K562 (cell line): ENCODE measurements around the gene DMP1. TPM values are rescaled to one million over a fixed set of nuclear protein-coding genes. Genes with fewer than 3 reads are reported as not detected.

Experiments used
- ATAC-seq: fragments of 200-7000 bp; cut with Tn5 transposase; 3 replicates; pipeline ENCODE4 v1.9.1; 2020; ENCODE audit warnings: moderate library complexity
- BruUV-seq: library from RNA; stranded (reverse); fragments of 400-500 nt; replicated peaks from 2 replicates; lab custom pipeline; 2021; lab: Mats Ljungman, UMichigan
- CTCF ChIA-PET: fragments of 300-600 bp; formaldehyde crosslinking; extraction: SDS; loops from one replicate; lab custom pipeline; 2021; ENCODE audit warnings: low intra/inter-chr PET ratio; lab: Yijun Ruan, JAX
- POLR2A ChIA-PET: fragments of 300-600, 350-650 bp; sonication (Branson Sonifier 250); formaldehyde crosslinking; extraction: SDS; loops from one replicate; lab custom pipeline; 2021; ENCODE audit warnings: antibody characterized with exemption, inconsistent platforms; lab: Yijun Ruan, JAX
- DNase-seq, 4 experiments: peaks; one replicate each; pipeline versions ENCODE4 v3.0.0 to v3.0.0-alpha.2; 2011 to 2018; ENCODE audit warnings: low spot score in 3 of 4, mixed read lengths in 3 of 4; ENCODE audit errors: extremely low read depth in 1 of 4
- FAIRE-seq: peaks from 2 replicates; lab custom pipeline; 2011; peaks lifted over from hg19 to GRCh38; lab: Jason Lieb, UNC
- H2AFZ ChIP-seq: 2 replicates; pipeline ENCODE4 v1.6.0; 2011; ENCODE audit warnings: low read depth, low read length, control low read depth, inconsistent platforms
- H3K27ac ChIP-seq: fragments of 200-600 bp; 3 replicates; pipeline ENCODE4 v1.8.0; 2011; ENCODE audit warnings: low read depth, mild to moderate bottlenecking, control low read depth, inconsistent platforms, low read length, moderate library complexity, mixed read lengths; ENCODE audit errors: extremely low read depth
- H3K27me3 ChIP-seq, 2 experiments: fragments of 300-600 bp in 1 of 2; 2 replicates in 1 of 2; 3 replicates in 1 of 2; pipeline versions ENCODE4 v1.6.0 to v1.8.0; 2011; ENCODE audit warnings: inconsistent platforms in 2 of 2, low read length in 2 of 2, mild to moderate bottlenecking in 1 of 2, mixed read lengths in 1 of 2, moderate library complexity in 1 of 2; ENCODE audit not compliant: control insufficient read depth in 2 of 2, insufficient read depth in 2 of 2
- H3K36me3 ChIP-seq: fragments of 300-600 bp; 3 replicates; pipeline ENCODE4 v1.8.0; 2011; ENCODE audit warnings: mild to moderate bottlenecking, low read length, inconsistent platforms; ENCODE audit not compliant: control insufficient read depth, insufficient read depth
- H3K4me1 ChIP-seq, 2 experiments: fragments of 200-600 bp in 1 of 2; replicated peaks in 1 of 2; 2 replicates in 1 of 2; 3 replicates in 1 of 2; pipeline versions ENCODE4 v1.5.1 to v1.8.0; 2011; ENCODE audit warnings: inconsistent platforms in 2 of 2, low read length in 2 of 2, mild to moderate bottlenecking in 1 of 2, mixed read lengths in 1 of 2, moderate library complexity in 1 of 2; ENCODE audit not compliant: control insufficient read depth in 2 of 2, insufficient read depth in 2 of 2
- H3K4me2 ChIP-seq: 2 replicates; pipeline ENCODE4 v1.6.1; 2011; ENCODE audit warnings: low read length, control low read depth, inconsistent platforms, mixed read lengths; ENCODE audit not compliant: insufficient read depth
- H3K4me3 ChIP-seq: fragments of 200-600 bp; sonication (generic), shearing (Covaris generic); 2 replicates; pipeline ENCODE4 v1.5.1; 2016; ENCODE audit warnings: control low read depth, inconsistent platforms
- H3K79me2 ChIP-seq: fragments of 200-600 bp; 3 replicates; pipeline ENCODE4 v1.8.0; 2011; ENCODE audit warnings: low read length, inconsistent platforms; ENCODE audit not compliant: control insufficient read depth, insufficient read depth
- H3K9ac ChIP-seq, 2 experiments: 2 replicates each; pipeline versions ENCODE4 v1.6.0 to v1.6.1; 2011; ENCODE audit warnings: low read depth in 2 of 2, low read length in 2 of 2, control low read depth in 1 of 2, inconsistent platforms in 1 of 2, mild to moderate bottlenecking in 1 of 2, mixed read lengths in 1 of 2; ENCODE audit not compliant: insufficient read depth in 1 of 2
- H3K9me1 ChIP-seq: one replicate; pipeline ENCODE4 v1.6.0; 2011; ENCODE audit warnings: inconsistent platforms, mild to moderate bottlenecking, low read length, moderate library complexity; ENCODE audit not compliant: control insufficient read depth, insufficient read depth
- H3K9me3 ChIP-seq: replicated peaks from 2 replicates; pipeline ENCODE4 v1.5.1; 2011; ENCODE audit warnings: low read depth, low read length, inconsistent platforms; ENCODE audit not compliant: control insufficient read depth, insufficient read depth
- H4K20me1 ChIP-seq: replicated peaks from 2 replicates; pipeline ENCODE4 v1.6.1; 2011; ENCODE audit warnings: low read length, inconsistent platforms, mixed read lengths; ENCODE audit not compliant: control insufficient read depth, insufficient read depth
- PPARD ChIP-seq: fragments of 250-450 bp; sonication (Bioruptor Pico); IDR thresholded peaks from 2 replicates; pipeline ENCODE4 v1.8.0; 2022; ENCODE audit warnings: inconsistent platforms, mild to moderate bottlenecking, moderate library complexity
- PREB ChIP-seq: sonication (generic); formaldehyde crosslinking; IDR thresholded peaks from 2 replicates; pipeline ENCODE4 v1.8.1; 2023; ENCODE audit warnings: mild to moderate bottlenecking, missing genetic modification reagents
- RBM22 ChIP-seq: fragments of 200-400 bp; formaldehyde crosslinking; IDR thresholded peaks from 2 replicates; pipeline ENCODE4 v1.6.1; 2018; ENCODE audit warnings: low read length, low read depth; ENCODE audit not compliant: poor library complexity, severe bottlenecking
- SMAD1 ChIP-seq: fragments of 150-350 bp; IDR thresholded peaks from 2 replicates; pipeline ENCODE4 v1.6.1; 2014; ENCODE audit warnings: low read length, low read depth; ENCODE audit not compliant: partially characterized antibody
- TAF1 ChIP-seq: IDR thresholded peaks from 2 replicates; pipeline ENCODE4 v1.6.1; 2011; ENCODE audit warnings: mild to moderate bottlenecking, low read length, moderate library complexity; ENCODE audit not compliant: insufficient read depth, control insufficient read depth, severe bottlenecking; ENCODE audit errors: extremely low read depth
- TRIM24 ChIP-seq, 2 experiments: fragments of 450-650 bp; IDR thresholded peaks; 2 replicates each; pipeline ENCODE4 v1.6.1; 2016
- ZNF644 ChIP-seq: fragments of 200-800 bp; sonication (Bioruptor generic); IDR thresholded peaks from 2 replicates; pipeline ENCODE4 v1.6.1; 2016; ENCODE audit warnings: low read depth, missing genetic modification characterization, missing compliant biosample characterization
- WGBS: fragments of 100-300 bp; shearing (Covaris generic); methylation state at CpG from one replicate; pipeline ENCODE4 v1.1.6; 2016; ENCODE audit warnings: low coverage, mixed read lengths; ENCODE audit not compliant: insufficient coverage; ENCODE audit errors: missing lambda C conversion rate; 5-methylcytosine and 5-hydroxymethylcytosine counted together
- in situ Hi-C: fragments of 300-500 bp; cut with MboI; formaldehyde crosslinking; loops from 4 replicates; pipeline ENCODE4 v1.15.0; 2018; ENCODE audit warnings: inconsistent platforms, mixed read lengths
- intact Hi-C: fragments of 100-400 bp; cut with micrococcal nuclease; formaldehyde crosslinking; loops from 2 replicates; pipeline ENCODE4 v1.14.2; 2022
- polyA plus RNA-seq, 8 experiments: library from polyadenylated mRNA; depleted of rRNA in 4 of 8; stranded (reverse) in 5 of 8; unstranded in 3 of 8; fragments of >200 nt; fragmentation: Nextera tagmentation in 2 of 8; fragmentation: Illumina TruSeq in 1 of 8; extraction: Ambion mirVana in 2 of 8; extraction: Trizol in 1 of 8; gene quantifications; 2 replicates each; pipeline versions ENCODE4 v1.2.1 to v1.2.3, GENCODE V29; 2011 to 2014; ENCODE audit warnings: inconsistent platforms in 1 of 8, missing spikeins in 1 of 8
- total RNA-seq, 7 experiments: library from RNA; depleted of rRNA in 6 of 7; stranded (reverse); fragments of >200 nt in 6 of 7; fragmentation: Illumina TruSeq in 2 of 7; extraction: Trizol in 2 of 7; gene quantifications; 2 replicates each; pipeline versions ENCODE4 v1.2.1 to v1.2.3, GENCODE V29; 2011 to 2021; ENCODE audit warnings: low replicate concordance in 1 of 7
- TF ChIP-seq, protein P1 (sequence below): IDR thresholded peaks from 3 replicates; pipeline ENCODE4 v1.6.1; 2011; ENCODE audit warnings: borderline replicate concordance, mild to moderate bottlenecking; ENCODE audit not compliant: insufficient read length, insufficient read depth
- TF ChIP-seq, protein P2 (sequence below): fragments of 150-350 bp; IDR thresholded peaks from 2 replicates; pipeline ENCODE4 v1.6.1; 2014; ENCODE audit warnings: low read depth, mild to moderate bottlenecking, low read length, borderline replicate concordance
- TF ChIP-seq, protein P3 (sequence below): fragments of 450-650 bp; IDR thresholded peaks from 2 replicates; pipeline ENCODE4 v1.6.1; 2014; ENCODE audit warnings: low read depth, mild to moderate bottlenecking, moderate library complexity, borderline replicate concordance
- TF ChIP-seq, protein P4 (sequence below): fragments of 450-650 bp; IDR thresholded peaks from 2 replicates; pipeline ENCODE4 v1.6.1; 2016; ENCODE audit warnings: missing biosample characterization, missing genetic modification characterization

DMP1 gene
- total and polyA plus RNA-seq, 9 of the 15 experiments (the other 6 are each of a cell fraction or from before 2014, with no cell fraction given), result not detected

- Histone ChIP-seq H3K9me3 (no peaks in the 10 kb centered on the region), H2AFZ (no peak overlapping the region), H3K9ac (no peak overlapping the region), H3K4me1 (no peaks in the 10 kb centered on the region), H3K4me3 (no peak overlapping the region), H3K79me2 (no peaks in the 10 kb centered on the region), H3K9me1 (no peaks in the 10 kb centered on the region), H3K4me2 (no peak overlapping the region), H4K20me1 (no peaks in the 10 kb centered on the region), H3K27me3 (no peaks in the 10 kb centered on the region; a peak in 1 of 5 replicates), H3K36me3 (no peaks in the 10 kb centered on the region), H3K27ac (no peak overlapping the region)
- DNase-seq (no peak), FAIRE-seq (no peak), ATAC-seq (no peak)
- WGBS, result 1% methylated on average over 5 of the region's 5 CpGs
- in situ Hi-C loops, result loop anchor here (5.0 to 10.0 kb wide), 2 partner anchors 162 to 535 kb away; no protein-coding TSS in a partner anchor
- no TSS peak for BruUV-seq
- CTCF ChIA-PET, result interaction anchor here (2.3 to 2.8 kb wide), 2 partner anchors 159 to 168 kb away, joined by 20 to 27 read pairs; no protein-coding TSS in a partner anchor
- POLR2A ChIA-PET, result interaction anchor here (0.6 kb wide), 1 partner anchor 158 kb away, joined by 3 read pairs; no protein-coding TSS in a partner anchor
- intact Hi-C loops, result loop anchor here (2.0 kb wide), 1 partner anchor 533 kb away; no protein-coding TSS in a partner anchor
- TF ChIP-seq, protein P1, sequence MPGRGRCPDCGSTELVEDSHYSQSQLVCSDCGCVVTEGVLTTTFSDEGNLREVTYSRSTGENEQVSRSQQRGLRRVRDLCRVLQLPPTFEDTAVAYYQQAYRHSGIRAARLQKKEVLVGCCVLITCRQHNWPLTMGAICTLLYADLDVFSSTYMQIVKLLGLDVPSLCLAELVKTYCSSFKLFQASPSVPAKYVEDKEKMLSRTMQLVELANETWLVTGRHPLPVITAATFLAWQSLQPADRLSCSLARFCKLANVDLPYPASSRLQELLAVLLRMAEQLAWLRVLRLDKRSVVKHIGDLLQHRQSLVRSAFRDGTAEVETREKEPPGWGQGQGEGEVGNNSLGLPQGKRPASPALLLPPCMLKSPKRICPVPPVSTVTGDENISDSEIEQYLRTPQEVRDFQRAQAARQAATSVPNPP, result no peak
- TF ChIP-seq, protein P2, sequence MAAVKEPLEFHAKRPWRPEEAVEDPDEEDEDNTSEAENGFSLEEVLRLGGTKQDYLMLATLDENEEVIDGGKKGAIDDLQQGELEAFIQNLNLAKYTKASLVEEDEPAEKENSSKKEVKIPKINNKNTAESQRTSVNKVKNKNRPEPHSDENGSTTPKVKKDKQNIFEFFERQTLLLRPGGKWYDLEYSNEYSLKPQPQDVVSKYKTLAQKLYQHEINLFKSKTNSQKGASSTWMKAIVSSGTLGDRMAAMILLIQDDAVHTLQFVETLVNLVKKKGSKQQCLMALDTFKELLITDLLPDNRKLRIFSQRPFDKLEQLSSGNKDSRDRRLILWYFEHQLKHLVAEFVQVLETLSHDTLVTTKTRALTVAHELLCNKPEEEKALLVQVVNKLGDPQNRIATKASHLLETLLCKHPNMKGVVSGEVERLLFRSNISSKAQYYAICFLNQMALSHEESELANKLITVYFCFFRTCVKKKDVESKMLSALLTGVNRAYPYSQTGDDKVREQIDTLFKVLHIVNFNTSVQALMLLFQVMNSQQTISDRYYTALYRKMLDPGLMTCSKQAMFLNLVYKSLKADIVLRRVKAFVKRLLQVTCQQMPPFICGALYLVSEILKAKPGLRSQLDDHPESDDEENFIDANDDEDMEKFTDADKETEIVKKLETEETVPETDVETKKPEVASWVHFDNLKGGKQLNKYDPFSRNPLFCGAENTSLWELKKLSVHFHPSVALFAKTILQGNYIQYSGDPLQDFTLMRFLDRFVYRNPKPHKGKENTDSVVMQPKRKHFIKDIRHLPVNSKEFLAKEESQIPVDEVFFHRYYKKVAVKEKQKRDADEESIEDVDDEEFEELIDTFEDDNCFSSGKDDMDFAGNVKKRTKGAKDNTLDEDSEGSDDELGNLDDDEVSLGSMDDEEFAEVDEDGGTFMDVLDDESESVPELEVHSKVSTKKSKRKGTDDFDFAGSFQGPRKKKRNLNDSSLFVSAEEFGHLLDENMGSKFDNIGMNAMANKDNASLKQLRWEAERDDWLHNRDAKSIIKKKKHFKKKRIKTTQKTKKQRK, result no peak
- TF ChIP-seq PPARD (CRISPR knock-in tag) (no peak), ZNF644 (no peak), TAF1 (no peak), RBM22 (no peak), SMAD1 (no peak), PREB (CRISPR knock-in tag) (no peak), TRIM24 (IDR thresholded peaks at IDR 0.05) (no peak)
- TF ChIP-seq, protein P3, sequence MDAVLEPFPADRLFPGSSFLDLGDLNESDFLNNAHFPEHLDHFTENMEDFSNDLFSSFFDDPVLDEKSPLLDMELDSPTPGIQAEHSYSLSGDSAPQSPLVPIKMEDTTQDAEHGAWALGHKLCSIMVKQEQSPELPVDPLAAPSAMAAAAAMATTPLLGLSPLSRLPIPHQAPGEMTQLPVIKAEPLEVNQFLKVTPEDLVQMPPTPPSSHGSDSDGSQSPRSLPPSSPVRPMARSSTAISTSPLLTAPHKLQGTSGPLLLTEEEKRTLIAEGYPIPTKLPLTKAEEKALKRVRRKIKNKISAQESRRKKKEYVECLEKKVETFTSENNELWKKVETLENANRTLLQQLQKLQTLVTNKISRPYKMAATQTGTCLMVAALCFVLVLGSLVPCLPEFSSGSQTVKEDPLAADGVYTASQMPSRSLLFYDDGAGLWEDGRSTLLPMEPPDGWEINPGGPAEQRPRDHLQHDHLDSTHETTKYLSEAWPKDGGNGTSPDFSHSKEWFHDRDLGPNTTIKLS, result no peak
- TF ChIP-seq, protein P4, sequence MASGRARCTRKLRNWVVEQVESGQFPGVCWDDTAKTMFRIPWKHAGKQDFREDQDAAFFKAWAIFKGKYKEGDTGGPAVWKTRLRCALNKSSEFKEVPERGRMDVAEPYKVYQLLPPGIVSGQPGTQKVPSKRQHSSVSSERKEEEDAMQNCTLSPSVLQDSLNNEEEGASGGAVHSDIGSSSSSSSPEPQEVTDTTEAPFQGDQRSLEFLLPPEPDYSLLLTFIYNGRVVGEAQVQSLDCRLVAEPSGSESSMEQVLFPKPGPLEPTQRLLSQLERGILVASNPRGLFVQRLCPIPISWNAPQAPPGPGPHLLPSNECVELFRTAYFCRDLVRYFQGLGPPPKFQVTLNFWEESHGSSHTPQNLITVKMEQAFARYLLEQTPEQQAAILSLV, result no peak
Measured at GRCh38 chr4:87680271-87680670, 30.2 kb downstream of the DMP1 start.
